MCF 10A (cell line): ENCODE results near the gene TNNT1. TPM values are rescaled to one million over a fixed set of nuclear protein-coding genes. Genes with fewer than 3 reads are reported as not detected.

Source experiments
- Bru-seq: library from RNA; stranded (reverse); fragments of 400-500 nt; gene quantifications from one replicate; lab custom pipeline; 2021; lab: Mats Ljungman, UMichigan
- BruChase-seq, 2 experiments: library from RNA; stranded (reverse); fragments of 400-500 nt; gene quantifications; one replicate each; lab custom pipeline; 2021; lab: Mats Ljungman, UMichigan
- BruUV-seq: library from RNA; stranded (reverse); fragments of 400-500 nt; replicated peaks from 2 replicates; lab custom pipeline; 2021; lab: Mats Ljungman, UMichigan
- CTCF ChIA-PET: fragments of 300-600 bp; sonication (Branson Sonifier 250); formaldehyde crosslinking; extraction: SDS; loops from one replicate; lab custom pipeline; 2021; ENCODE audit warnings: antibody characterized with exemption, inconsistent platforms; lab: Yijun Ruan, JAX
- POLR2A ChIA-PET: fragments of 300-600, 350-650 bp; sonication (Branson Sonifier 250); formaldehyde crosslinking; extraction: SDS; loops from one replicate; lab custom pipeline; 2020; ENCODE audit warnings: antibody characterized with exemption, inconsistent platforms; lab: Yijun Ruan, JAX
- DNase-seq: peaks from one replicate; pipeline ENCODE4 v3.0.0-alpha.2; 2018; ENCODE audit not compliant: unreplicated experiment
- H3K27ac Mint-ChIP-seq: one replicate; pipeline ENCODE4 v1.8.0; 2022; ENCODE audit warnings: mild to moderate bottlenecking, low read depth, mixed read lengths; ENCODE audit not compliant: unreplicated experiment
- H3K27me3 Mint-ChIP-seq: one replicate; pipeline ENCODE4 v1.8.0; 2022; ENCODE audit warnings: mixed read lengths; ENCODE audit not compliant: insufficient read depth, unreplicated experiment
- H3K36me3 Mint-ChIP-seq: one replicate; pipeline ENCODE4 v1.8.0; 2022; ENCODE audit warnings: mild to moderate bottlenecking, moderate library complexity, mixed read lengths; ENCODE audit not compliant: insufficient read depth, unreplicated experiment
- H3K4me1 Mint-ChIP-seq: one replicate; pipeline ENCODE4 v1.8.0; 2022; ENCODE audit warnings: mixed read lengths; ENCODE audit not compliant: insufficient read depth, unreplicated experiment
- H3K4me3 Mint-ChIP-seq: one replicate; pipeline ENCODE4 v1.8.0; 2022; ENCODE audit warnings: mild to moderate bottlenecking, moderate library complexity, mixed read lengths; ENCODE audit not compliant: unreplicated experiment
- H3K9me3 Mint-ChIP-seq: one replicate; pipeline ENCODE4 v1.8.0; 2022; ENCODE audit warnings: mixed read lengths; ENCODE audit not compliant: unreplicated experiment
- CTCF ChIP-seq: fragments of 200-600 bp; IDR thresholded peaks from one replicate; pipeline ENCODE4 v1.8.0; 2022; ENCODE audit warnings: antibody characterized with exemption, mild to moderate bottlenecking; ENCODE audit not compliant: unreplicated experiment
- intact Hi-C: fragments of 100-400 bp; cut with micrococcal nuclease; formaldehyde crosslinking; loops from 2 replicates; pipeline ENCODE4 v1.14.1; 2022
- long read RNA-seq: library from polyadenylated mRNA; stranded (forward); transcript quantifications from one replicate; pipeline ENCODE4 v2.0.0, GENCODE V29; 2022
- total RNA-seq: library from RNA; stranded (reverse); gene quantifications from 2 replicates; pipeline ENCODE4 v1.2.3, GENCODE V29; 2022

The TNNT1 gene
- total RNA-seq (32.3 and 46.8 TPM in 2 replicates), Bru-seq, nascent RNA (percentile 43 among the genes with signal in this experiment), BruChase-seq, experiment 1, labeled RNA remaining after a 6-hour chase (percentile 43 among the genes with signal in this experiment), BruChase-seq, experiment 2, labeled RNA remaining after a 2-hour chase (percentile 43 among the genes with signal in this experiment)
- long read RNA-seq, transcript TNNT1-208 (11 exons, 1,065 nt) = minor isoform, 20 of 159 reads
- long read RNA-seq, transcript TNNT1-204 (10 exons, 995 nt) = major isoform, 24 of 159 reads
- long read RNA-seq, partial matches to known transcripts = 96 of 159 reads
- long read RNA-seq, other reads (novel, unspliced or antisense) = 18 of 159 reads

GRCh38 chr19:55149078-55150003 is at the start of gene TNNT1:
Gene TNNT1 (minus strand): TSS chr19:55149206. CDS start chr19:55147157, 2,049 bp downstream.
- peaks cover 9% of the 10 kb centered on the region for H3K9me3 Mint-ChIP-seq
- H3K4me1 Mint-ChIP-seq = peaks cover 14% of the 10 kb centered on the region
- intact Hi-C loops = no loop called here
- DNase-seq = no peak
- no peak within 1 kb of the TSS for H3K4me3 Mint-ChIP-seq
- no peaks in the 10 kb centered on the region for H3K36me3 Mint-ChIP-seq
- ChIA-PET POLR2A (no interaction called here), CTCF (interaction anchor here (0.5 kb wide), 1 partner anchor 9 kb away, joined by 3 read pairs; no protein-coding TSS in a partner anchor)
- no peak for TF ChIP-seq CTCF
- peaks cover 24% of the 10 kb centered on the region for H3K27me3 Mint-ChIP-seq
- peak within 1 kb of the TSS; percentile 80 for H3K27ac Mint-ChIP-seq
- no TSS peak for BruUV-seq

GRCh38 chr19:55198651-55199050 is 49.6 kb upstream of the TNNT1 start:
- no peak for DNase-seq
- Mint-ChIP-seq H3K27me3 (no peaks in the 10 kb centered on the region), H3K9me3 (no peaks in the 10 kb centered on the region), H3K4me1 (no peaks in the 10 kb centered on the region), H3K4me3 (no peak overlapping the region), H3K27ac (no peak overlapping the region), H3K36me3 (no peaks in the 10 kb centered on the region)
- intact Hi-C loops = no loop called here
- POLR2A ChIA-PET = interaction anchor here (0.6 to 2.5 kb wide), 5 partner anchors 8 to 61 kb away, joined by 5 to 16 read pairs (median 12); partner anchors contain the start of gene PPP6R1
- no peak for TF ChIP-seq CTCF
- no TSS peak for BruUV-seq
- CTCF ChIA-PET = interaction anchor here (1.2 to 1.3 kb wide), 2 partner anchors 11 to 39 kb away, joined by 3 read pairs; partner anchors contain the start of gene PTPRH

GRCh38 chr19:55197528-55197927 is 48.5 kb upstream of the TNNT1 start:
- no peaks in the 10 kb centered on the region for H3K27me3 Mint-ChIP-seq
- no peak for TF ChIP-seq CTCF
- H3K36me3 Mint-ChIP-seq = no peaks in the 10 kb centered on the region
- no peaks in the 10 kb centered on the region for H3K9me3 Mint-ChIP-seq
- no peak for DNase-seq
- ChIA-PET CTCF (interaction anchor here (0.6 to 1.2 kb wide), 3 partner anchors 30 to 38 kb away, joined by 3 to 5 read pairs (median 3); no protein-coding TSS in a partner anchor), POLR2A (interaction anchor here (0.9 to 2.5 kb wide), 2 partner anchors 9 to 62 kb away, joined by 5 to 12 read pairs; partner anchors contain the start of gene PPP6R1)
- H3K4me3 Mint-ChIP-seq = no peak overlapping the region
- no peak overlapping the region for H3K27ac Mint-ChIP-seq
- intact Hi-C loops = no loop called here
- no peaks in the 10 kb centered on the region for H3K4me1 Mint-ChIP-seq
- BruUV-seq = no TSS peak
